ENCODE data around the gene KIF3B. TPM values are rescaled to one million over a fixed set of nuclear protein-coding genes. Genes with fewer than 3 reads are reported as not detected.

Gene KIF3B
- total and polyA plus RNA-seq, 2 of the 13 experiments (the other 11 are each of a cell fraction or from before 2014, with no cell fraction given): 23.6 to 28.8 TPM

GRCh38 chr20:32358883-32359632 lies 81.6 kb downstream of the KIF3B start (continued):
- TF ChIP-seq ZNF484 (CRISPR knock-in tag; IDR thresholded peaks at IDR 0.05; ENCODE audit: borderline replicate concordance, low read depth) (peak; percentile 67; the same call in 1 of the 2 replicates), PBX3 (CRISPR knock-in tag; IDR thresholded peaks at IDR 0.05; ENCODE audit: borderline replicate concordance) (0 out of 2 replicates have a peak, but pooled peaks have one; percentile 37), NCOR1 (IDR thresholded peaks at IDR 0.05; ENCODE audit: borderline replicate concordance, low read length) (peak; percentile 58; the same call in 1 of the 2 replicates), PHB2 (IDR thresholded peaks at IDR 0.05; ENCODE audit: partially characterized antibody) (no peak), IKZF4 (CRISPR knock-in tag; IDR thresholded peaks at IDR 0.05; ENCODE audit: borderline replicate concordance, low read depth, not compliant biosample characterization) (peak; percentile 86), DR1 (CRISPR knock-in tag; IDR thresholded peaks at IDR 0.05) (peak; percentile 56), SALL2 (CRISPR knock-in tag; IDR thresholded peaks at IDR 0.05) (peak; percentile 93), HMGA1 (CRISPR knock-in tag; conservative IDR thresholded peaks at IDR 0.05) (no peak), NONO (IDR thresholded peaks at IDR 0.05) (no peak), NONO (CRISPR knock-in tag; conservative IDR thresholded peaks at IDR 0.05) (peak; percentile 80), ZNF350 (CRISPR knock-in tag; IDR thresholded peaks at IDR 0.05; ENCODE audit: borderline replicate concordance, low read depth) (peak; percentile 74), BRF2 (CRISPR knock-in tag; IDR thresholded peaks at IDR 0.05) (no peak; the same call in 1 of the 2 replicates), ZSCAN25 (CRISPR knock-in tag; IDR thresholded peaks at IDR 0.05) (peak; percentile 73), POGK (CRISPR knock-in tag; conservative IDR thresholded peaks at IDR 0.05) (no peak), HMGXB4 (CRISPR knock-in tag; IDR thresholded peaks at IDR 0.05; ENCODE audit: borderline replicate concordance in 1 of 2, low read depth in 1 of 2) (0 out of 4 replicates have a peak, but pooled peaks of 1 of the 2 experiments have one; percentile 47), MTERF4 (CRISPR knock-in tag; IDR thresholded peaks at IDR 0.05) (peak; percentile 56), MTA1 (CRISPR knock-in tag; IDR thresholded peaks at IDR 0.05; ENCODE audit: borderline replicate concordance) (peak; percentile 56; the same call in 1 of the 2 replicates), ZNF549 (CRISPR knock-in tag; IDR thresholded peaks at IDR 0.05) (no peak), RAD51 (IDR thresholded peaks at IDR 0.05; ENCODE audit: borderline replicate concordance) (no peak), SRSF1 (optimal IDR thresholded peaks at IDR 0.05; ENCODE audit: low read depth, low read length) (peak; percentile 94), HMG20B (CRISPR knock-in tag; conservative IDR thresholded peaks at IDR 0.05) (no peak; the same call in 1 of the 2 replicates)
